Stimulated activated CD8-positive, alpha-beta memory T cell treated with anti-CD3 and anti-CD28 coated beads, Interleukin-15, amount 100 ng/mL, for 1 hour (primary cell): ENCODE data around the gene PCDHB2.
"Not testable (repeated sequence)": the region's sequence is repeated elsewhere in the genome, so short reads cannot be mapped to it uniquely, and the experiment has no call there.

Source experiments
- DNase-seq: peaks from one replicate; pipeline ENCODE4 v3.0.0-alpha.2; 2020; ENCODE audit warnings: low read depth

PCDHB2 gene

DNA sequence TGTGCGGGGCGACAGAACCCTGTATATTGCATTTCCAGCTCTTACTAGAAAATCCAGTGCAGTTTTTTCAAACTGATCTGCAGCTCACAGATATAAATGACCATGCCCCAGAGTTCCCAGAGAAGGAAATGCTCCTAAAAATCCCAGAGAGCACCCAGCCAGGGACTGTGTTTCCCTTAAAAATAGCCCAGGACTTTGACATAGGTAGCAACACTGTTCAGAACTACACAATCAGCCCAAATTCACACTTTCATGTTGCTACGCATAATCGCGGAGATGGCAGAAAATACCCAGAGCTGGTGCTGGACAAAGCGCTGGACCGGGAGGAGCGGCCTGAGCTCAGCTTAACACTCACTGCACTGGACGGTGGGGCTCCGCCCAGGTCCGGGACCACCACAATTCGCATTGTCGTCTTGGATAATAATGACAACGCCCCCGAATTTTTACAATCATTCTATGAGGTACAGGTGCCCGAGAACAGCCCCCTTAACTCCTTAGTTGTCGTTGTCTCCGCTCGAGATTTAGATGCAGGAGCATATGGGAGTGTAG, 41.4 kb downstream of the PCDHB2 start:
- no peak for DNase-seq

DNA sequence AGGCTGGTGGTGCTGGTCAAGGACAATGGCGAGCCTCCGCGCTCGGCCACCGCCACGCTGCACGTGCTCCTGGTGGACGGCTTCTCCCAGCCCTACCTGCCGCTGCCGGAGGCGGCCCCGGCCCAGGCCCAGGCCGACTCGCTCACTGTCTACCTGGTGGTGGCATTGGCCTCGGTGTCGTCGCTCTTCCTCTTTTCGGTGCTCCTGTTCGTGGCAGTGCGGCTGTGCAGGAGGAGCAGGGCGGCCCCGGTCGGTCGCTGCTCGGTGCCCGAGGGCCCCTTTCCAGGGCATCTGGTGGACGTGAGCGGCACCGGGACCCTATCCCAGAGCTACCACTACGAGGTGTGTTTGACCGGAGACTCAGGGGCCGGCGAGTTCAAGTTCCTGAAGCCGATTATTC, 42.9 kb downstream of the PCDHB2 start:
- not testable (repeated sequence) for DNase-seq
